ENCODE measurements around the gene AAK1. TPM values are rescaled to one million over a fixed set of nuclear protein-coding genes. Genes with fewer than 3 reads are reported as not detected.

Gene AAK1
- total and polyA plus RNA-seq, 10 of the 15 experiments (the other 5 are each of a cell fraction or from before 2014, with no cell fraction given): 2.9 to 41.4 (median 17.5) TPM

DNA sequence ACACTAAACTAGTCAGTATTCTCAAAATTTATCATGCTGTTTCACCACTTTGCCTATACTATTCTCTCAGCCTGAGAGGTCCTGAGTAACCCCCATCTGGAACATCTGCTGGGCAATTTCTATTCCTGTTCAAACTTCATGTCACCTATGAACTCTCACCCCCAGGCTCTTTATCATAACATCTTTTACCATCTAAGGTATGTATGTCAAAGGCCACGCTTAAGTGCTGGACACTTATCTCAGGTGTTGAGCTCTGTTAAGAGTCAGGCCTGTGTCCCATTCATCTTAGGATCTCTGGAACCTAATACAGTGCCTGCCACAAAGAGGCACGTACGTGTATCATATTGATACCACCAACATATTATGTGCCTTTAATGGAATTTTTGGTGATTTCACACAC, 4.9 kb downstream of the AAK1 start:
- Histone ChIP-seq H3K27ac (ENCODE audit: control insufficient read depth, insufficient read depth) (no peak overlapping the region; the same call in 1 of the 2 replicates), H3K9me3 (replicated peaks; ENCODE audit: control insufficient read depth, insufficient read depth, low read length) (no peaks in the 10 kb centered on the region), H3K9ac (ENCODE audit: control insufficient read depth, insufficient read depth, low read length) (peak overlapping the region; percentile 12; the same call in 1 of the 2 replicates), H3K4me1 (ENCODE audit: control insufficient read depth, insufficient read depth, low read length) (peaks cover 12% of the 10 kb centered on the region), H4K20me1 (ENCODE audit: control insufficient read depth, insufficient read depth) (no peaks in the 10 kb centered on the region), H3K4me2 (ENCODE audit: control insufficient read depth, insufficient read depth) (peak overlapping the region; percentile 73), H3K36me3 (ENCODE audit: control insufficient read depth in 2 of 2, insufficient read depth in 2 of 2, low read length in 1 of 2) (0 out of 4 replicates have a peak, but pooled peaks cover 0 to 6% of the 10 kb centered on the region in 2 experiments), H2AFZ (ENCODE audit: control insufficient read depth, low read depth, low read length) (no peak overlapping the region), H3K27me3 (replicated peaks in 1 of 2; ENCODE audit: control insufficient read depth in 2 of 2, insufficient read depth in 2 of 2, low read length in 1 of 2) (no peaks in the 10 kb centered on the region), H3K4me3 (peak overlapping the region; percentile 39; the same call in 1 of the 2 replicates), H3K79me2 (ENCODE audit: control insufficient read depth, insufficient read depth, low read length) (peaks cover 69% of the 10 kb centered on the region)
- DNase-seq (ENCODE audit: low read depth, low spot score) (no peak), ATAC-seq (no peak), FAIRE-seq (no peak)
- in situ Hi-C loops (cut with MboI) (no loop called here), intact Hi-C loops (cut with micrococcal nuclease; ENCODE audit: unreplicated experiment) (no loop called here)
- no peak for TF ChIP-seq BRCA1 (IDR thresholded peaks at IDR 0.05; ENCODE audit: low read depth, low read length)
- TF ChIP-seq NFIC (IDR thresholded peaks at IDR 0.05; ENCODE audit: low read depth, low read length): no peak
- no peak for TF ChIP-seq JUND (IDR thresholded peaks at IDR 0.05; ENCODE audit: low read depth, low read length)
- TF ChIP-seq BHLHE40 (IDR thresholded peaks at IDR 0.05; ENCODE audit: borderline replicate concordance in 1 of 2, low read depth in 2 of 2, low read length in 1 of 2): no peak
- no peak for TF ChIP-seq DPF2 (IDR thresholded peaks at IDR 0.05)
- TF ChIP-seq ZNF24 (IDR thresholded peaks at IDR 0.05): no peak
- TF ChIP-seq SUPT20H (IDR thresholded peaks at IDR 0.05; ENCODE audit: borderline replicate concordance, control insufficient read depth, low read depth, low read length): no peak
- TF ChIP-seq NR2F1 (conservative IDR thresholded peaks at IDR 0.05): no peak
- TF ChIP-seq, protein P1, sequence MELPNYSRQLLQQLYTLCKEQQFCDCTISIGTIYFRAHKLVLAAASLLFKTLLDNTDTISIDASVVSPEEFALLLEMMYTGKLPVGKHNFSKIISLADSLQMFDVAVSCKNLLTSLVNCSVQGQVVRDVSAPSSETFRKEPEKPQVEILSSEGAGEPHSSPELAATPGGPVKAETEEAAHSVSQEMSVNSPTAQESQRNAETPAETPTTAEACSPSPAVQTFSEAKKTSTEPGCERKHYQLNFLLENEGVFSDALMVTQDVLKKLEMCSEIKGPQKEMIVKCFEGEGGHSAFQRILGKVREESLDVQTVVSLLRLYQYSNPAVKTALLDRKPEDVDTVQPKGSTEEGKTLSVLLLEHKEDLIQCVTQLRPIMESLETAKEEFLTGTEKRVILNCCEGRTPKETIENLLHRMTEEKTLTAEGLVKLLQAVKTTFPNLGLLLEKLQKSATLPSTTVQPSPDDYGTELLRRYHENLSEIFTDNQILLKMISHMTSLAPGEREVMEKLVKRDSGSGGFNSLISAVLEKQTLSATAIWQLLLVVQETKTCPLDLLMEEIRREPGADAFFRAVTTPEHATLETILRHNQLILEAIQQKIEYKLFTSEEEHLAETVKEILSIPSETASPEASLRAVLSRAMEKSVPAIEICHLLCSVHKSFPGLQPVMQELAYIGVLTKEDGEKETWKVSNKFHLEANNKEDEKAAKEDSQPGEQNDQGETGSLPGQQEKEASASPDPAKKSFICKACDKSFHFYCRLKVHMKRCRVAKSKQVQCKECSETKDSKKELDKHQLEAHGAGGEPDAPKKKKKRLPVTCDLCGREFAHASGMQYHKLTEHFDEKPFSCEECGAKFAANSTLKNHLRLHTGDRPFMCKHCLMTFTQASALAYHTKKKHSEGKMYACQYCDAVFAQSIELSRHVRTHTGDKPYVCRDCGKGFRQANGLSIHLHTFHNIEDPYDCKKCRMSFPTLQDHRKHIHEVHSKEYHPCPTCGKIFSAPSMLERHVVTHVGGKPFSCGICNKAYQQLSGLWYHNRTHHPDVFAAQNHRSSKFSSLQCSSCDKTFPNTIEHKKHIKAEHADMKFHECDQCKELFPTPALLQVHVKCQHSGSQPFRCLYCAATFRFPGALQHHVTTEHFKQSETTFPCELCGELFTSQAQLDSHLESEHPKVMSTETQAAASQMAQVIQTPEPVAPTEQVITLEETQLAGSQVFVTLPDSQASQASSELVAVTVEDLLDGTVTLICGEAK (IDR thresholded peaks at IDR 0.05; ENCODE audit: borderline replicate concordance): no peak
- TF ChIP-seq MEF2A (IDR thresholded peaks at IDR 0.05; ENCODE audit: insufficient read depth, low read depth, low read length): no peak
- TF ChIP-seq SUZ12 (IDR thresholded peaks at IDR 0.05; ENCODE audit: unreplicated experiment): no peak
- TF ChIP-seq SIX5 (IDR thresholded peaks at IDR 0.05; ENCODE audit: low read depth, low read length, severe bottlenecking): no peak
- no peak for TF ChIP-seq EGR1 (IDR thresholded peaks at IDR 0.05; ENCODE audit: borderline replicate concordance in 1 of 2, low read depth in 2 of 2, low read length in 2 of 2)
- TF ChIP-seq BCL11A (IDR thresholded peaks at IDR 0.05; ENCODE audit: low read depth, low read length): no peak
- no peak for TF ChIP-seq CHD4 (IDR thresholded peaks at IDR 0.05)
- TF ChIP-seq SREBF2 (IDR thresholded peaks at IDR 0.05; ENCODE audit: low read length): no peak
- TF ChIP-seq CBX3 (IDR thresholded peaks at IDR 0.05; ENCODE audit: borderline replicate concordance, low read depth): no peak
- ChIA-PET CTCF (interaction anchor here (0.9 to 4.0 kb wide), 8 partner anchors 11 to 86 kb away, joined by 3 to 25 read pairs (median 4); no protein-coding TSS in a partner anchor), RAD21 (ENCODE audit: unreplicated experiment) (interaction anchor here (0.8 to 2.2 kb wide), 8 partner anchors 8 to 262 kb away, joined by 3 to 9 read pairs (median 4); no protein-coding TSS in a partner anchor), POLR2A (interaction anchor here (0.5 to 1.8 kb wide), 5 partner anchors 11 to 483 kb away, joined by 3 to 6 read pairs (median 4); no protein-coding TSS in a partner anchor), SMC1A (ENCODE audit: uncharacterized antibody, unreplicated experiment) (interaction anchor here (0.7 to 3.8 kb wide), 11 partner anchors 10 to 78 kb away, joined by 3 to 19 read pairs (median 3); no protein-coding TSS in a partner anchor)
- BruUV-seq (replicated peaks): no TSS peak
- 99% methylated on average over 3 of the region's 3 CpGs for WGBS (ENCODE audit: insufficient coverage, insufficient replicate concordance, low lambda C conversion rate, missing lambda C conversion rate)

Measured in GM12878 (cell line).